HepG2 (cell line): ENCODE measurements around the gene PATZ1. TPM values are rescaled to one million over a fixed set of nuclear protein-coding genes. Genes with fewer than 3 reads are reported as not detected.

Source experiments
- CCDC6 ChIP-seq: sonication (generic); formaldehyde crosslinking; IDR thresholded peaks from 2 replicates; pipeline ENCODE4 v1.8.1; 2022; ENCODE audit warnings: mild to moderate bottlenecking, missing genetic modification reagents, moderate library complexity
- CREB3 ChIP-seq: sonication (generic); formaldehyde crosslinking; IDR thresholded peaks from 2 replicates; pipeline ENCODE4 v1.5.0; 2020; ENCODE audit warnings: missing genetic modification reagents
- DNMT1 ChIP-seq: sonication (generic); formaldehyde crosslinking; IDR thresholded peaks from 2 replicates; pipeline ENCODE4 v1.5.1; 2020; ENCODE audit warnings: mild to moderate bottlenecking, missing genetic modification reagents
- DZIP1 ChIP-seq: sonication (generic); formaldehyde crosslinking; IDR thresholded peaks from 2 replicates; pipeline ENCODE4 v1.5.0; 2020; ENCODE audit warnings: mild to moderate bottlenecking, missing genetic modification reagents
- ELF1 ChIP-seq: sonication (generic); formaldehyde crosslinking; IDR thresholded peaks from 2 replicates; pipeline ENCODE4 v1.4.0; 2020; ENCODE audit warnings: missing genetic modification reagents
- HMGXB3 ChIP-seq: sonication (generic); formaldehyde crosslinking; IDR thresholded peaks from 2 replicates; pipeline ENCODE4 v1.4.0; 2020; ENCODE audit warnings: missing genetic modification reagents, borderline replicate concordance
- MAFG ChIP-seq: sonication (generic); formaldehyde crosslinking; IDR thresholded peaks from 2 replicates; pipeline ENCODE4 v1.5.1; 2020; ENCODE audit warnings: mild to moderate bottlenecking, missing genetic modification reagents
- STAT5B ChIP-seq: sonication (generic); formaldehyde crosslinking; IDR thresholded peaks from 2 replicates; pipeline ENCODE4 v1.4.0; 2020; ENCODE audit warnings: missing genetic modification reagents
- ZNF503 ChIP-seq: sonication (generic); formaldehyde crosslinking; IDR thresholded peaks from 2 replicates; pipeline ENCODE4 v1.4.0; 2020; ENCODE audit warnings: missing genetic modification reagents
- polyA plus RNA-seq, 8 experiments: library from polyadenylated mRNA; depleted of rRNA in 3 of 8; stranded (reverse) in 7 of 8; unstranded in 1 of 8; fragments of >200 nt; fragmentation: Illumina TruSeq in 4 of 8; extraction: Trizol in 4 of 8; gene quantifications; 2 replicates each; pipeline versions ENCODE4 v1.2.1 to v1.2.3, GENCODE V29; 2011 to 2016; ENCODE audit warnings: low read depth in 4 of 8, missing spikeins in 1 of 8, mixed read lengths in 1 of 8; ENCODE audit not compliant: insufficient read depth in 1 of 8
- total RNA-seq, 5 experiments: library from RNA; depleted of rRNA; stranded (reverse); fragments of >200 nt; fragmentation: Illumina TruSeq; extraction: Trizol; gene quantifications; 2 replicates each; pipeline ENCODE4 v1.2.3, GENCODE V29; 2016; ENCODE audit warnings: low read depth in 1 of 5

Gene PATZ1
- total and polyA plus RNA-seq, 2 of the 13 experiments (the other 11 are each of a cell fraction or from before 2014, with no cell fraction given), result 24.9 to 30.5 TPM

DNA sequence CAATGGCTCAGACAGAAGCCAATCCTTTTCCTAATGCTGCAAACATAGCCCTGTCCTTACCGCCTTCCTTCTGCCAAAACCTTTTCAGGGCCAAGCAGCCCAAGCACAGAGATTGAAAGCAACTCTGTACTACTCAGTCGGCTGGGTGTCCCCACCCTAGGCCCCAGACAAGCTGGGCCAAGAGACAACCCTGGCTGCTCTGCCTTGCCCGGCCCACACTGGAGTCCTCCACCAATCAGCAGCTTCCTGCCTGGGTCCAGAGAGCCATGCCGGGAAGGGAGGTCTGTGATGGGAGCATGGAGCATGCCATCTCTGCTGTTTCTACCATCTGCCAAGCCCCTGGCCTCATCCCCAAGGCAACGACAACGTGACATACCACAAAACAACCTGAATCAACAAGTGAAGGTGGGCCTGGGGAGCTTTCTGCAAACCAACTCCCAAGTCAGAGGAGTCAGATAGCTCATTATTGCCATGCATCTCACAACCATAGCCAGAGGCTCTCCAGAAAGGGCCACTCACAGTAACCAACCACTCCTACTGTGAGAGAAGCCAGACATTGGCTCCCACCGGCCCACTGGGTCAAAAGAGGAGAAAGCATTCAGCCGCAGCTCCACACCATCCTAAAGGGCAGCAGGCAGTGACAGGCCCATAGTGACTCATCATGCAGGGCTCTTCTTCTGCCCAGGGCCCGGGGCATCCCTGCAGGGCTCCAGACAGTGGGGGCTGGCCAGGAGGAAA, 18.2 kb downstream of the PATZ1 start (continued):
- TF ChIP-seq HMGXB3 (CRISPR knock-in tag) (no peak), CCDC6 (CRISPR knock-in tag) (no peak), ZNF503 (CRISPR knock-in tag) (no peak), DZIP1 (CRISPR knock-in tag) (no peak), STAT5B (CRISPR knock-in tag) (no peak), ELF1 (CRISPR knock-in tag) (no peak), CREB3 (CRISPR knock-in tag) (no peak), DNMT1 (no peak), MAFG (CRISPR knock-in tag) (no peak)
